Measurements from ENCODE around the gene DNAJB9. TPM values are rescaled to one million over a fixed set of nuclear protein-coding genes. Genes with fewer than 3 reads are reported as not detected.

DNAJB9 gene
- total and polyA plus RNA-seq, 4 donors, result 27.6 to 164 (median 49.4) TPM

DNA sequence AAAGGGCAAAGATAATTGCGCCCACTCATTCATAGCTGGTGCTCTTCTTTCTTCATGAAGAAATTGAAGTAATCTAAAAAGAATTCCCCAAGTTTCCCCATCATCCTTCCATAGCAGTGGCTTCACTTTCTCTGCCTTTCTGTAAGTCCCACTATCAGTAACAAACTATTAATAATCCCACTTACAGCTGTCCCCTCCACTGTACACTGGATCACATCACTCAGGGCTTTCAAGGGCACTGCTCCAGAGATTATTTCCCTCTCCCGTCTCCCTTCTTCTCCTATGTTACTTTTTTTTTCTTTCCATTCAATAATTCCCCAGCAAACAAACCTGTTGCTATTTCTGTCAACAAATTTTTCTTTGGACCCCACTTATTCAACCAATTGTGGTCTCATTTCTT is 16.2 kb downstream of the DNAJB9 start:
- Histone ChIP-seq H3K4me1 (ENCODE audit: control insufficient read depth in 4 of 4, insufficient read depth in 4 of 4, low read length in 3 of 4) (no peaks in the 10 kb centered on the region), H3K9me3 (ENCODE audit: control insufficient read depth in 4 of 4, low read length in 3 of 4) (no peaks in the 10 kb centered on the region), H3K27me3 (ENCODE audit: control insufficient read depth in 4 of 4, insufficient read depth in 4 of 4, low read length in 3 of 4) (no peaks in the 10 kb centered on the region), H3K9ac (ENCODE audit: low read depth in 1 of 2, low read length in 2 of 2) (no peak overlapping the region), H3K36me3 (ENCODE audit: control insufficient read depth in 4 of 4, insufficient read depth in 3 of 4, low read depth in 1 of 4, low read length in 3 of 4) (no peaks in the 10 kb centered on the region), H3K4me3 (ENCODE audit: low read depth in 1 of 3, low read length in 3 of 3) (no peak overlapping the region), H3K27ac (ENCODE audit: low read depth in 1 of 2, low read length in 2 of 2) (no peak overlapping the region)
- DNase-seq (ENCODE audit: low spot score), result no peak
- 87% methylated on average over 2 of the region's 2 CpGs for WGBS
- TF ChIP-seq RXRA (IDR thresholded peaks at IDR 0.05) (no peak), SP1 (IDR thresholded peaks at IDR 0.05) (no peak), REST (IDR thresholded peaks at IDR 0.05) (no peak), FOXA2 (IDR thresholded peaks at IDR 0.05) (no peak), NR2F2 (IDR thresholded peaks at IDR 0.05) (no peak)
- TF ChIP-seq, protein P1, sequence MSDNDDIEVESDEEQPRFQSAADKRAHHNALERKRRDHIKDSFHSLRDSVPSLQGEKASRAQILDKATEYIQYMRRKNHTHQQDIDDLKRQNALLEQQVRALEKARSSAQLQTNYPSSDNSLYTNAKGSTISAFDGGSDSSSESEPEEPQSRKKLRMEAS (IDR thresholded peaks at IDR 0.05), result no peak

- 67% methylated on average over 2 of the region's 3 CpGs for WGBS
- H3K9me3 ChIP-seq (ENCODE audit: control insufficient read depth in 4 of 4, low read length in 3 of 4), result no peaks in the 10 kb centered on the region
- no peak for TF ChIP-seq RAD21 (IDR thresholded peaks at IDR 0.05)
- no peak for TF ChIP-seq CTCF (IDR thresholded peaks at IDR 0.05; ENCODE audit: low read depth, low read length, missing input control)
- TF ChIP-seq, protein P1 (IDR thresholded peaks at IDR 0.05), result no peak
- TF ChIP-seq JUND (IDR thresholded peaks at IDR 0.05), result no peak
- no peak for TF ChIP-seq ATF3 (IDR thresholded peaks at IDR 0.05)
Observed at GRCh38 chr7:108586274-108586710, 16.6 kb downstream of the DNAJB9 start.

GRCh38 chr7:108589199-108589598 is 19.5 kb downstream of the DNAJB9 start:
- Histone ChIP-seq H3K9ac (ENCODE audit: low read depth in 1 of 2, low read length in 2 of 2) (no peak overlapping the region), H3K27ac (ENCODE audit: low read depth in 1 of 2, low read length in 2 of 2) (no peak overlapping the region), H3K9me3 (ENCODE audit: control insufficient read depth in 4 of 4, low read length in 3 of 4) (no peaks in the 10 kb centered on the region), H3K4me1 (ENCODE audit: control insufficient read depth in 4 of 4, insufficient read depth in 4 of 4, low read length in 3 of 4) (peaks cover 0 to 3% (median 1%) of the 10 kb centered on the region in 4 donors), H3K36me3 (ENCODE audit: control insufficient read depth in 4 of 4, insufficient read depth in 3 of 4, low read depth in 1 of 4, low read length in 3 of 4) (no peaks in the 10 kb centered on the region), H3K27me3 (ENCODE audit: control insufficient read depth in 4 of 4, insufficient read depth in 4 of 4, low read length in 3 of 4) (no peaks in the 10 kb centered on the region), H3K4me3 (ENCODE audit: low read depth in 1 of 3, low read length in 3 of 3) (no peak overlapping the region)
- DNase-seq (ENCODE audit: low spot score), result no peak
- no peak for TF ChIP-seq JUND (IDR thresholded peaks at IDR 0.05)
- no peak for TF ChIP-seq EGR1 (IDR thresholded peaks at IDR 0.05; ENCODE audit: low read depth in 2 of 2)
- TF ChIP-seq HNF4A (conservative IDR thresholded peaks at IDR 0.05), result no peak
- TF ChIP-seq CTCF (IDR thresholded peaks at IDR 0.05; ENCODE audit: low read depth, low read length, missing input control), result no peak
- no peak for TF ChIP-seq RAD21 (IDR thresholded peaks at IDR 0.05)
- TF ChIP-seq ZBTB33 (IDR thresholded peaks at IDR 0.05), result no peak
- no peak for TF ChIP-seq HNF4G (IDR thresholded peaks at IDR 0.05)
- no peak for TF ChIP-seq FOXA1 (IDR thresholded peaks at IDR 0.05)
- no peak for TF ChIP-seq FOXA2 (IDR thresholded peaks at IDR 0.05)
- TF ChIP-seq YY1 (IDR thresholded peaks at IDR 0.05), result no peak
- TF ChIP-seq NR2F2 (IDR thresholded peaks at IDR 0.05), result no peak

More at GRCh38 chr7:108586274-108586710, 16.6 kb downstream of the DNAJB9 start:
- no peaks in the 10 kb centered on the region for H3K36me3 ChIP-seq (ENCODE audit: control insufficient read depth in 4 of 4, insufficient read depth in 3 of 4, low read depth in 1 of 4, low read length in 3 of 4)
- no peak for DNase-seq (ENCODE audit: low spot score)
- H3K9ac ChIP-seq (ENCODE audit: low read depth in 1 of 2, low read length in 2 of 2), result no peak overlapping the region
- no peak overlapping the region for H3K27ac ChIP-seq (ENCODE audit: low read depth in 1 of 2, low read length in 2 of 2)
- H3K4me3 ChIP-seq (ENCODE audit: low read depth in 1 of 3, low read length in 3 of 3), result no peak overlapping the region
- no peaks in the 10 kb centered on the region for H3K27me3 ChIP-seq (ENCODE audit: control insufficient read depth in 4 of 4, insufficient read depth in 4 of 4, low read length in 3 of 4)
- H3K4me1 ChIP-seq (ENCODE audit: control insufficient read depth in 4 of 4, insufficient read depth in 4 of 4, low read length in 3 of 4), result no peaks in the 10 kb centered on the region
